Measurements from ENCODE around the gene MMP15.

- TF ChIP-seq POLR2A (IDR thresholded peaks at IDR 0.05): no peak
- TF ChIP-seq, protein P1, sequence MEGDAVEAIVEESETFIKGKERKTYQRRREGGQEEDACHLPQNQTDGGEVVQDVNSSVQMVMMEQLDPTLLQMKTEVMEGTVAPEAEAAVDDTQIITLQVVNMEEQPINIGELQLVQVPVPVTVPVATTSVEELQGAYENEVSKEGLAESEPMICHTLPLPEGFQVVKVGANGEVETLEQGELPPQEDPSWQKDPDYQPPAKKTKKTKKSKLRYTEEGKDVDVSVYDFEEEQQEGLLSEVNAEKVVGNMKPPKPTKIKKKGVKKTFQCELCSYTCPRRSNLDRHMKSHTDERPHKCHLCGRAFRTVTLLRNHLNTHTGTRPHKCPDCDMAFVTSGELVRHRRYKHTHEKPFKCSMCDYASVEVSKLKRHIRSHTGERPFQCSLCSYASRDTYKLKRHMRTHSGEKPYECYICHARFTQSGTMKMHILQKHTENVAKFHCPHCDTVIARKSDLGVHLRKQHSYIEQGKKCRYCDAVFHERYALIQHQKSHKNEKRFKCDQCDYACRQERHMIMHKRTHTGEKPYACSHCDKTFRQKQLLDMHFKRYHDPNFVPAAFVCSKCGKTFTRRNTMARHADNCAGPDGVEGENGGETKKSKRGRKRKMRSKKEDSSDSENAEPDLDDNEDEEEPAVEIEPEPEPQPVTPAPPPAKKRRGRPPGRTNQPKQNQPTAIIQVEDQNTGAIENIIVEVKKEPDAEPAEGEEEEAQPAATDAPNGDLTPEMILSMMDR (IDR thresholded peaks at IDR 0.05): no peak
Observed at GRCh38 chr16:58039829-58040495, 14.4 kb downstream of the MMP15 start.

Data from heart left ventricle (tissue), 13 donors.